Heart left ventricle (tissue), 16 donors: ENCODE results near the gene FKBP1A. TPM values are rescaled to one million over a fixed set of nuclear protein-coding genes. Genes with fewer than 3 reads are reported as not detected.
A peak's percentile ranks its signal among the peaks of the same experiment; 100 is the strongest.

ENCODE experiments used
- ATAC-seq, 4 donors: fragments of 200-7000 bp; cut with Tn5 transposase; one replicate each; pipeline ENCODE4 v1.9.1; 2020 to 2022; ENCODE audit warnings: moderate library complexity in 4 of 4, mild to moderate bottlenecking in 3 of 4, moderate number of reproducible peaks in 1 of 4
- DNase-seq, 5 donors: peaks; one replicate each; pipeline ENCODE4 v3.0.0-alpha.2; 2020
- H3K27ac ChIP-seq, 12 donors: fragments of 200-600 bp; sonication (generic) in 4 of 12; one replicate each; pipeline versions ENCODE4 v1.5.0 to v1.8.0; 2016 to 2022; ENCODE audit warnings: mild to moderate bottlenecking in 2 of 12
- H3K27me3 ChIP-seq, 9 donors: fragments of 200-600 bp; sonication (generic) in 2 of 9; one replicate each; pipeline versions ENCODE4 v1.5.1 to v1.8.0; 2016 to 2022; ENCODE audit warnings: mild to moderate bottlenecking in 3 of 9
- H3K36me3 ChIP-seq, 9 donors: fragments of 200-600 bp; sonication (generic) in 2 of 9; one replicate each; pipeline versions ENCODE4 v1.5.0 to v1.8.0; 2018 to 2022; ENCODE audit warnings: mild to moderate bottlenecking in 2 of 9
- H3K4me1 ChIP-seq, 12 donors: fragments of 200-600 bp; sonication (generic) in 4 of 12; one replicate each; pipeline versions ENCODE4 v1.5.0 to v1.8.0; 2016 to 2022; ENCODE audit warnings: mild to moderate bottlenecking in 3 of 12
- H3K4me3 ChIP-seq, 12 donors: fragments of 200-600 bp; sonication (generic) in 4 of 12; one replicate each; pipeline versions ENCODE4 v1.5.0 to v1.8.0; 2017 to 2022; ENCODE audit warnings: mild to moderate bottlenecking in 9 of 12, moderate library complexity in 4 of 12
- H3K9me3 ChIP-seq, 12 donors: fragments of 200-600 bp; sonication (generic) in 4 of 12; one replicate each; pipeline versions ENCODE4 v1.5.0 to v1.8.0; 2016 to 2022; ENCODE audit warnings: mild to moderate bottlenecking in 1 of 12
- POLR2A ChIP-seq, 2 donors: fragments of 450-650 bp; IDR thresholded peaks; one replicate each; pipeline ENCODE4 v1.6.1; 2017; ENCODE audit warnings: antibody characterized with exemption in 2 of 2, mild to moderate bottlenecking in 2 of 2, moderate library complexity in 2 of 2
- WGBS, 4 donors: extraction: QIAGEN DNeasy Blood & Tissue Kit in 2 of 4; methylation state at CpG; one replicate each; pipeline versions ENCODE4 v1.1.5 to v1.1.7; 2013 to 2018; 5-methylcytosine and 5-hydroxymethylcytosine counted together
- intact Hi-C, 10 donors: fragments of 100-400 bp; cut with DNase I; formaldehyde crosslinking; loops; one replicate each; pipeline versions ENCODE4 v1.11.1 to v1.14.2; 2022
- polyA plus RNA-seq, 2 donors: library from polyadenylated mRNA; stranded (reverse); fragments of 200-250 nt; gene quantifications; one replicate each; pipeline ENCODE4 v1.2.3, GENCODE V29; 2013
- total RNA-seq, 9 donors: library from RNA; depleted of rRNA in 2 of 9; stranded (reverse); fragments of >200 nt in 2 of 9; fragmentation: NEBNext Ultra II Directional in 3 of 9; extraction: Animal tissue kit (Norgen Biotek cat#: 25700) in 3 of 9; gene quantifications; one replicate each; pipeline versions ENCODE4 v1.1.0 to v1.2.4, GENCODE V29; 2016 to 2023
- TF ChIP-seq, protein P1 (sequence below), 12 donors: fragments of 200-600 bp; sonication (generic) in 4 of 12; IDR thresholded peaks; one replicate each; pipeline versions ENCODE4 v1.5.0 to v1.8.0; 2018 to 2022; ENCODE audit warnings: antibody characterized with exemption in 12 of 12, mild to moderate bottlenecking in 5 of 12
- donor health status: ischemic (EF 13 %, LVEDD 7.1; RV severe dilation, severe dysfunction).
- donor health status: healthy with polysubstance abuse.
- donor health status: DM: no; HTN: yes; CAD: no.
- donor health status: DM: no; HTN: no; CAD: no.
- donor health status: ischemic (EF 25% LVEDD 6.9; RV normal size, moderate dysfunction).
- donor health status: ischemic (EF 25% LVEDD 5.7; RV mildly dilated, moderate dysfunction).
- donor health status: healthy.
- donor health status: DM: yes; HTN: yes; CAD: no.
- donor health status: ischemic (EF 35%, LVEDD 5.7; RV mildly dilated, moderate dysfunction).
- donor health status: nonischemic (EF 11% LVEDD 7.7; RV severe dilation, severe dysfunction).
- donor health status: DM: yes; HTN: yes; CAD: no.
- donor health status: PGD.
- donor health status: ischemic (EF 29% LVEDD 5.4; RV normal size, mild dysfunction).
- donor health status: nonischemic (EF 23%, LVEDD 6.1; RV moderate dilation, normal function).

The FKBP1A gene
- total and polyA plus RNA-seq, 11 donors = 71.3 to 401 (median 144) TPM

DNA sequence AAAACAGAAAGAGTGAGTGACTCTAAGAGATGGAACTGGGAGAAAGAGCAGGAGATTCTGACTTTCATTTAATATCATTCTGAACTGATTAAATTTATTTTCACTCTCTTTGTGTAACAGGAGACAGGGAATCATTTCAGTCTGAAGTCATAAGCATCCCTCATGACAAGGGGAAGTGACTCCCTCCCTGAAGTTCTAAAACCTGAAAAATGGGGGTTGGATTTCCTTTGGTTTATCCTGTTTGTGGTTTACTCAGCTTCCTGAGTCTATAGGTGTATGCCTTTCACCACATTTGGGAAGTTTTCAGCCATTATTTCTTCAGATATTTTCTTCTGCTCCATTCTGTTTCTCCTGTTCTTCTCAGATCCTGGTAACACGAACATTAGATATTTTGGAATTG, 3.4 kb upstream of the FKBP1A start:
- ATAC-seq (no peak), DNase-seq (no peak)
- H3K27ac ChIP-seq = peak overlapping the region in 6 of 12 donors; percentile 10 to 51 (median 32)
- WGBS, 4 donors = 44 to 63% (median 55%) methylated on average over 1 of the region's 1 CpG
- TF ChIP-seq POLR2A (IDR thresholded peaks at IDR 0.05) = no peak
- TF ChIP-seq, protein P1, sequence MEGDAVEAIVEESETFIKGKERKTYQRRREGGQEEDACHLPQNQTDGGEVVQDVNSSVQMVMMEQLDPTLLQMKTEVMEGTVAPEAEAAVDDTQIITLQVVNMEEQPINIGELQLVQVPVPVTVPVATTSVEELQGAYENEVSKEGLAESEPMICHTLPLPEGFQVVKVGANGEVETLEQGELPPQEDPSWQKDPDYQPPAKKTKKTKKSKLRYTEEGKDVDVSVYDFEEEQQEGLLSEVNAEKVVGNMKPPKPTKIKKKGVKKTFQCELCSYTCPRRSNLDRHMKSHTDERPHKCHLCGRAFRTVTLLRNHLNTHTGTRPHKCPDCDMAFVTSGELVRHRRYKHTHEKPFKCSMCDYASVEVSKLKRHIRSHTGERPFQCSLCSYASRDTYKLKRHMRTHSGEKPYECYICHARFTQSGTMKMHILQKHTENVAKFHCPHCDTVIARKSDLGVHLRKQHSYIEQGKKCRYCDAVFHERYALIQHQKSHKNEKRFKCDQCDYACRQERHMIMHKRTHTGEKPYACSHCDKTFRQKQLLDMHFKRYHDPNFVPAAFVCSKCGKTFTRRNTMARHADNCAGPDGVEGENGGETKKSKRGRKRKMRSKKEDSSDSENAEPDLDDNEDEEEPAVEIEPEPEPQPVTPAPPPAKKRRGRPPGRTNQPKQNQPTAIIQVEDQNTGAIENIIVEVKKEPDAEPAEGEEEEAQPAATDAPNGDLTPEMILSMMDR (IDR thresholded peaks at IDR 0.05) = no peak
- intact Hi-C loops = loop anchor here in 4 of 10 donors (2.0 to 10.0 kb wide), 3 partner anchors 81 to 561 kb away; partner anchors contain the start of gene FAM110A (in 1 of the 4)
- peaks cover 2 to 24% (median 14%) of the 10 kb centered on the region in 12 donors for H3K4me1 ChIP-seq
- H3K27me3 ChIP-seq = peaks cover 0 to 10% (median 0%) of the 10 kb centered on the region in 9 donors
- no peak overlapping the region for H3K4me3 ChIP-seq
- H3K9me3 ChIP-seq = no peaks in the 10 kb centered on the region
- no peaks in the 10 kb centered on the region for H3K36me3 ChIP-seq

DNA sequence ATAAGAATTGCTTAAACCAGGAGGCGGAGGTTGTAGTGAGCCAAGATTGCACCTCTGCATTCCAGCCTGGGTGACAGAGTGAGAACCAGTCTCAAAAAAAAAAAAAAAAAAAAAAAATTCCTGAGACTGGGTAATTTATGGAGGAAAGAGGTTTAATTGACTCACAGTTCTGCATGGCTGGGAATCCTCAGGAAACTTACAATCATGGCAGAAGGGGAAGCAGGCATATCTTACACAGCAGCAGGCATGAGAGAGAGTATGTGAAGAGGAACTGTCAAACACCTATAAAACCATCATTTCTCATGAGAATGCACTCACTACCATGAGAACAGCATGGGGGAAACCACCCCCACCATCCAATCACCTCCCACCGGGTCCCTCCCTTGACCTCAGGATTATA, 1.8 kb upstream of the FKBP1A start:
- peaks cover 0 to 10% (median 0%) of the 10 kb centered on the region in 9 donors for H3K27me3 ChIP-seq
- WGBS, 4 donors = 62 to 77% (median 66%) methylated on average over 2 of the region's 2 CpGs
- H3K27ac ChIP-seq = no peak overlapping the region
- no peak overlapping the region for H3K4me3 ChIP-seq
- H3K9me3 ChIP-seq = no peaks in the 10 kb centered on the region
- TF ChIP-seq POLR2A (IDR thresholded peaks at IDR 0.05) = no peak
- TF ChIP-seq, protein P1 (IDR thresholded peaks at IDR 0.05) = no peak
- DNase-seq = no peak
- ATAC-seq = no peak
- peaks cover 0 to 10% (median 0%) of the 10 kb centered on the region in 9 donors for H3K36me3 ChIP-seq
- intact Hi-C loops = loop anchor here in 6 of 10 donors (2.0 to 10.0 kb wide), 8 partner anchors 43 to 560 kb away; partner anchors contain the start of genes NSFL1C (in 2 of the 6), FAM110A (in 1 of the 6) and SDCBP2 (in 1 of the 6)
- peaks cover 6 to 40% (median 29%) of the 10 kb centered on the region in 12 donors for H3K4me1 ChIP-seq

DNA sequence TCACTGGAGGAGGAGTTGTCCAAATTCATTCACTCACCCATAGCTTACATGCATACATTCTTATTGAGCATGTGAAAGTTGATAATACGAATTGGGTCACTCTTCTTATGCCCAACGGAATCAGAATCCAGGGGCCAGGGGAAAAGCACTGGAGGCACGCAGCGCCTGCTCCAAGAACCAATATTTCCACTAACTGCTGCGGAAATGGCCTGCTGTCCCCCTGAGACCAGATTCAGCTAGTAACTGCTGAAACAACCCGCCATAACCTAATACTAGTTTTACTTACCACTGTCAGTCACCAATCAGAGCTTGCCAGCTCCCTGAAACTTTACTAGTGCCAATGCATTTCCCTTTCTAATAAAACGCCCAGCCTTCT, 641 bp upstream of the FKBP1A start:
- WGBS, 4 donors = 48 to 64% (median 50%) methylated on average over 7 of the region's 7 CpGs
- DNase-seq (no peak), ATAC-seq (no peak)
- Histone ChIP-seq H3K4me3 (peak overlapping the region; percentile 12 to 96 (median 84)), H3K9me3 (no peaks in the 10 kb centered on the region), H3K4me1 (peaks cover 6 to 49% (median 39%) of the 10 kb centered on the region in 12 donors), H3K36me3 (peaks cover 0 to 15% (median 0%) of the 10 kb centered on the region in 9 donors), H3K27me3 (peaks cover 0 to 10% (median 0%) of the 10 kb centered on the region in 9 donors), H3K27ac (peak overlapping the region in 11 of 12 donors; percentile 74 to 94 (median 90))
- no peak for TF ChIP-seq POLR2A (IDR thresholded peaks at IDR 0.05)
- TF ChIP-seq, protein P1 (IDR thresholded peaks at IDR 0.05) = no peak
- intact Hi-C loops = loop anchor here (2.0 to 10.0 kb wide), 8 partner anchors 44 to 559 kb away; partner anchors contain the start of genes NSFL1C (in 2 of the 10), FAM110A (in 1 of the 10) and SDCBP2 (in 1 of the 10)

DNA sequence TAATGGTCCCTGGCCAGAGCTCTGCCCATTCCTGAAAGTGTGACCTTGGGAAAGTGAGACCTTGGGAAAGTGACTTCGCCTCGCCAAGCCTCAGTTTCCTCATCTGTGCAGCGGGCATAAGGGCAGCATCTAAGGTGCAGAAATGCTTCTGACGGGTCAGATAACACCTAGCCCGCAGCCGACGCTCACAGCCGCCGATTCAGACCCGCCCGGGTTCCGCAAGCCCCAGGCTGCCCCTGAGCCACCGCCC, 486 bp downstream of the FKBP1A start:
- Histone ChIP-seq H3K27ac (peak overlapping the region; percentile 68 to 94 (median 89)), H3K4me1 (peaks cover 6 to 60% (median 41%) of the 10 kb centered on the region in 12 donors), H3K27me3 (peaks cover 0 to 10% (median 0%) of the 10 kb centered on the region in 9 donors), H3K36me3 (peaks cover 0 to 15% (median 0%) of the 10 kb centered on the region in 9 donors), H3K9me3 (no peaks in the 10 kb centered on the region), H3K4me3 (peak overlapping the region; percentile 54 to 96 (median 84))
- DNase-seq (no peak), ATAC-seq (peak in 1 of 4 donors; percentile 40)
- intact Hi-C loops = loop anchor here (1.0 to 10.0 kb wide), 9 partner anchors 45 to 558 kb away; partner anchors contain the start of genes NSFL1C (in 2 of the 10), FAM110A (in 1 of the 10) and SDCBP2 (in 1 of the 10)
- 0 to 1% (median 0%) methylated on average over 12 to 13 of the region's 13 CpGs for WGBS, 4 donors
- TF ChIP-seq, protein P1 (IDR thresholded peaks at IDR 0.05) = no peak
- no peak for TF ChIP-seq POLR2A (IDR thresholded peaks at IDR 0.05)
